ENCODE data around the gene PCCA.
"Not testable (repeated sequence)": the region's sequence is repeated elsewhere in the genome, so short reads cannot be mapped to it uniquely, and the experiment has no call there.

The PCCA gene

DNA sequence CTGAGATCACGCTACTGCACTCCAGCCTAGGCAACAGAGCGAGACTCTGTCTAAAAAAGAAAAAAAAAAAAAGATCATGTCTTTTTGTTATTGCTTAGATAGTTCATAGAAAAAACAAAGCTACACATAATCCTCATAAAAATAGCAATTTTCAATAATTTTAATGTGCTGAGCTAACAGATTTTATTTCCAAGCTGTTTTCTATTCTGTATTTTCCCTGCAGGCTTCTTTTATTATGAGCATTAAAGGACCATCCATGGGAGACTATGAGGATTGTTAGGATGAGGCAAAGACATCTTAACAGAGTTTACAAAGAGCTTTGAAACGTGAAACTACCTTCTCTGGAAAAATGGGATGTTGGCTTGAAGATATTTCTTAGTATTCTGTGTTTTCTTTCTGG lies 71.6 kb downstream of the PCCA start:
- TF ChIP-seq, protein P1, sequence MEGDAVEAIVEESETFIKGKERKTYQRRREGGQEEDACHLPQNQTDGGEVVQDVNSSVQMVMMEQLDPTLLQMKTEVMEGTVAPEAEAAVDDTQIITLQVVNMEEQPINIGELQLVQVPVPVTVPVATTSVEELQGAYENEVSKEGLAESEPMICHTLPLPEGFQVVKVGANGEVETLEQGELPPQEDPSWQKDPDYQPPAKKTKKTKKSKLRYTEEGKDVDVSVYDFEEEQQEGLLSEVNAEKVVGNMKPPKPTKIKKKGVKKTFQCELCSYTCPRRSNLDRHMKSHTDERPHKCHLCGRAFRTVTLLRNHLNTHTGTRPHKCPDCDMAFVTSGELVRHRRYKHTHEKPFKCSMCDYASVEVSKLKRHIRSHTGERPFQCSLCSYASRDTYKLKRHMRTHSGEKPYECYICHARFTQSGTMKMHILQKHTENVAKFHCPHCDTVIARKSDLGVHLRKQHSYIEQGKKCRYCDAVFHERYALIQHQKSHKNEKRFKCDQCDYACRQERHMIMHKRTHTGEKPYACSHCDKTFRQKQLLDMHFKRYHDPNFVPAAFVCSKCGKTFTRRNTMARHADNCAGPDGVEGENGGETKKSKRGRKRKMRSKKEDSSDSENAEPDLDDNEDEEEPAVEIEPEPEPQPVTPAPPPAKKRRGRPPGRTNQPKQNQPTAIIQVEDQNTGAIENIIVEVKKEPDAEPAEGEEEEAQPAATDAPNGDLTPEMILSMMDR (conservative IDR thresholded peaks at IDR 0.05) = no peak
- TF ChIP-seq ZFX (IDR thresholded peaks at IDR 0.05) = no peak
- H3K27ac ChIP-seq = no peak overlapping the region

DNA sequence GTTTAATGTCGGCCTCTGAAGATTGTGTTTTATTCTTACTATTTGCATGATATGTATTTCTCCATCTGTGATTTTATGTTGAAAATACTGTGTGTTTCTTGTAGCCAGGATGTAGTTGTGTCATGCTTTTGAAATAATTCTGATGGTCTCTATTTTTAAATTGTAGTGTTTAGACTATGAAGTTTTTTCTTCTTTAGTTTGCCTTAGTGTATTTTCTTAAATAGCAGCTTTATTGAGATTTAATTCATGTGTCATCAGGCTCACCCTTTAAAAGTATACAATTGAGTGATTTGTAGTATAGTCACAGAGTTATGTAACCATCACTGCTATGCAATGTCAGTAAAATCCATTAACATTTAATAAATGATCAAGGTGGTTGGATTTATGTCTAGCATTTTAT lies 74.5 kb downstream of the PCCA start:
- TF ChIP-seq ZFX (IDR thresholded peaks at IDR 0.05) = no peak
- TF ChIP-seq, protein P1 (conservative IDR thresholded peaks at IDR 0.05) = no peak
- H3K27ac ChIP-seq = no peak overlapping the region

DNA sequence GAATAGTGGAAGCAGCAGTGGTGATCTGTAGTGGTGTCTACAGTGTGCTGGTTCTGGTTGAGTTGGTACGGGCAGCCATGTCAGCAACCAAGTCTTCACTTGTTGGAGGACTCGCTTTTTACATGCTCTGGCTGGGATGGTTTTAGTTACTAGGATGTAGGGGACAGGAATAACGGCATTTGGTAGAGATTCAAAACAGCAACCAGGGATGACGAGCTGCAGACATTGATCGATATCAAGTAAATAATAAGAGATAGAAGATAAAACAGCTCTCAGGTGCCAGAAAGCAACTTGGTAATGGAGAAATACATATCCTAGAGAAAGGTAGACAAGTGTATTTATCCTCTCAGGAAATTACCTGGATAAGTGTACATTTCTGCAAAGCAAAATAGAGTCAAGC lies 84.3 kb downstream of the PCCA start:
- TF ChIP-seq ZFX (IDR thresholded peaks at IDR 0.05) = no peak
- TF ChIP-seq, protein P1 (conservative IDR thresholded peaks at IDR 0.05) = no peak
- H3K27ac ChIP-seq = no peak overlapping the region

DNA sequence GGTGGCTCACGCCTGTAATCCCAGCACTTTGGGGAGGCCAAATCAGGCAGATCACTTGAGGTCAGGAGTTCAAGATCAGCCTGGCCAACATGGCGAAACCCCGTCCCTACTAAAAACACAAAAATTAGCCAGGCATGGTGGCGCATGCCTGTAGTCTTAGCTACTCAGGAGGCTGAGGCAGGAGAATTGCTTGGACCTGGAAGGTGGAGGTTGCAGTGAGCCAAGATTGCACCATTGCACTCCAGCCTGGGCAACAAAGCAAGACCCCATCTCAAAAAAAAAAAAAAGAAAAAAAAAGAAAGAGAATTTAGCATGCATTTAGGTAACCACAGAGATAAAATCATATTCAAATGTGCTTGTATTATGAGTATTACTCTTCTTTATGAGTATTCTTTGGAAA lies 85.6 kb downstream of the PCCA start:
- not testable (repeated sequence) for H3K27ac ChIP-seq

DNA sequence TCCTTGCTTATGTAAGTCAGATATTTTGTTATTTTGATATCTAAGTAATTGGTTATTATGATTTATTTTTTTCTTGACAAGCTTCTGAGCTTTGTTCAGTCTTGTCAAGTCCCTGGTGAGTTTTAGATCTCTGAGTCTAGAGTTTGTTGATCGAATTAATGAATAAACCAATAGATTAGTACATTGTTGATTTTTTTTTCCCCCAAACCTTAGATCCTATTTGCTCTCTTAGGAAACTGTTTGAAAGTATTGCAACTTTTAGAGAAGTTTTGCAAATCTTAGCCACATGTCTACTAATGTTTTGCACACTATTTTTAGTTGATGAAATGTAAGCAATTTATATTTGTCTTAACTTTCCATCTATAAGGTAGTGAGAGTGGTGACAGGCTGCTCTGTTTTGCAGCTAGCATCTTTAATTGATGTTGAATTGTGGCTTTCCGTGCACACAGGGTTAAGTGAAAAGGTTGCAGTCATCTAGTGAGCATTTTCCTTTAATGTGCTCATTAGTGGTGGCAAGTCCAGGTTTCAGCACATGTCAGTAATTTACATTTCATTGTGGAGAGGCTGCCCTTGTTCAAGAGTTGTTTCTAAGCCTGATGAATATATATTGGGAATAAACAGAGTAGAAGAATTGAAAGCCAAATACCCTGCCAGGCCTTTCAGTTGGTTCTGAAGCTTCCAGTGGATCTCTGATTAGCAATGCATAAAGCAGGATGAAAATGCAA lies 86.3 kb downstream of the PCCA start:
- TF ChIP-seq, protein P1 (conservative IDR thresholded peaks at IDR 0.05) = no peak
- TF ChIP-seq ZFX (IDR thresholded peaks at IDR 0.05) = no peak
- H3K27ac ChIP-seq = no peak overlapping the region

DNA sequence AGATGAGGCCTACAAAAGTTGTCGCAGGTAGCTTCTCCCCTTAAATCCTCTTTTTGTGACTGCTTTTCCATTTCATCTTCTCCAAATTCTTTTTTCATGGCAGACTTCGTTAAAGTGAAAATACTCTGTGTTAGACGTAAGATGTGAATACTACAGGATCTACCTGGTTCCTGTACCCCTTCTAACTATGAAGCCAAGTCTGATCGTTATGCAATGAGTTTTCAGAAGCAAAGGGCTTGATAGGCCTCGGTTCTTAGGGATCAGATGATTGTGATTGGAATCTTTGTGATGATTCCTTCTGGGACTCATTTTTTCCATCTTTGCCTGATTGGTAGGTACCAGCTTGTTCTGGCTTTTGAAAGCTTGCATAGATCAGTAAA lies 86.9 kb downstream of the PCCA start:
- no peak overlapping the region for H3K27ac ChIP-seq
- TF ChIP-seq, protein P1 (conservative IDR thresholded peaks at IDR 0.05) = no peak
- no peak for TF ChIP-seq ZFX (IDR thresholded peaks at IDR 0.05)

DNA sequence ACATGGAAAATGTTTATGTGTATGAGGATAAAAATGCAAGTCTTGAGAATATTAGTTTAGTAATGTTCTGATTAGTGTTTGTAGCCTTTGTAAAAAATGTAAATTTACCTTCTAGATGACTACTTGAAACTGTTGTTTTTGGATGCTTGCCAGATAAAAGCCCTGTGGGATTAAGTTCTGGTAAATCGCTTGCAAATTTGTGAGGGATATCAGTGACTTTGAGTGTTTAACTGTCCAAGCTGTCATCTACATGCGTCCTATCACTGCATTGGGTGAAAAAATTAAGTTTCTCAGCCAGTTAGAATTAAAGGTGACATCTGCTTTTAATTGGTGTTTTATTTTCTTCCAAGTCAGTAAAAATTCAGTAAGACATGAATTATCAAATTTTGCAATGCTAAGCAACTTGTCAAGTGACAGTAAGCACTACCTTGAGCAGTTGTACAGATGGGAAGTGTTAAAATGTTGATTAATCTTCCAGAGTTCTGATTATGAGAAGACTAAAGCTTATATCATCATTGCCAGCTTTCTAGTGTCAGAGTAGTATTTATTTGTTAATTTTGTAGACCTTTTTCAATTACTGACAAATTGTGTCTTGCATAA lies 88.0 kb downstream of the PCCA start:
- no peak overlapping the region for H3K27ac ChIP-seq
- TF ChIP-seq, protein P1 (conservative IDR thresholded peaks at IDR 0.05) = no peak
- TF ChIP-seq ZFX (IDR thresholded peaks at IDR 0.05) = no peak

DNA sequence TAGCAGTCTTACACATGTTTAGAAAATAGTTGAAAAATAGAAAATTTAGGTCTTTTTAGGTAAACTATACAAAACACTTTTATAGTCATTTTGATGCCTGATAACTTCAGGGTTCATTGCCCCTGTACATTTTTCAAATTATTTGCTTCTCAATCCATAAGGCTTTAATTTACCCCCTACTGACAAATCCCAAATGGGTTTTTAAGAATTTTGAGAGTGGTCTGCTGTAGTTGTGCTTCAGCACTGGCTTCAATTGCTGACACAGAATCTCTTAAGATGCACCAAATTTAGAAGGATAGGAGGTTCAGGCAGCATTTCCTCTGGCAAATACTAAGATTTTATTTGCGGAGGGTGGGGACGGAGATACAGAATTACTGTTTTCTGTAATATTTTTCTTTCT lies 89.4 kb downstream of the PCCA start:
- H3K27ac ChIP-seq = no peak overlapping the region
- no peak for TF ChIP-seq ZFX (IDR thresholded peaks at IDR 0.05)
